ENCODE data around the gene CFAP74.

Gene CFAP74

GRCh38 chr1:1917995-1918900 lies 85.3 kb downstream of the CFAP74 start:
- DNase-seq (ENCODE audit: low read depth): no peak

- DNase-seq (ENCODE audit: low read depth): no peak
These were observed 86.1 kb downstream of the CFAP74 start for GRCh38 chr1:1917304-1917976.

- no peak for DNase-seq (ENCODE audit: low read depth)
These were observed 86.7 kb downstream of the CFAP74 start for GRCh38 chr1:1916851-1917251.

GRCh38 chr1:1915911-1916840 lies 87.4 kb downstream of the CFAP74 start:
- DNase-seq (ENCODE audit: low read depth): no peak

GRCh38 chr1:1914971-1915692 lies 88.5 kb downstream of the CFAP74 start, which contains the start of gene CALML6:
Gene CALML6 (plus strand): TSS chr1:1915260. CDS start chr1:1915281, 21 bp downstream.
- DNase-seq (ENCODE audit: low read depth): no peak

- no peak for DNase-seq (ENCODE audit: low read depth)
These were observed 89.2 kb downstream of the CFAP74 start for GRCh38 chr1:1914101-1914970.

GRCh38 chr1:1911350-1912041 lies 92.1 kb downstream of the CFAP74 start:
- DNase-seq (ENCODE audit: low read depth): no peak

GRCh38 chr1:1910651-1911331 lies 92.8 kb downstream of the CFAP74 start:
- DNase-seq (ENCODE audit: low read depth): no peak

- no peak for DNase-seq (ENCODE audit: low read depth)
These were observed 93.5 kb downstream of the CFAP74 start for GRCh38 chr1:1910033-1910465.

- no peak for DNase-seq (ENCODE audit: low read depth)
These were observed 95.1 kb downstream of the CFAP74 start for GRCh38 chr1:1908506-1908791.

- no peak for DNase-seq (ENCODE audit: low read depth)
These were observed 96.4 kb downstream of the CFAP74 start for GRCh38 chr1:1907098-1907736.

GRCh38 chr1:1906185-1907097 lies 97.1 kb downstream of the CFAP74 start:
- DNase-seq (ENCODE audit: low read depth): peak; percentile 50

- no peak for DNase-seq (ENCODE audit: low read depth)
These were observed 100.4 kb downstream of the CFAP74 start for GRCh38 chr1:1903224-1903623.

GRCh38 chr1:1901641-1902294 lies 101.8 kb downstream of the CFAP74 start:
- DNase-seq (ENCODE audit: low read depth): no peak

- DNase-seq (ENCODE audit: low read depth): no peak
These were observed 102.5 kb downstream of the CFAP74 start for GRCh38 chr1:1900883-1901640.

GRCh38 chr1:1899967-1900327 lies 103.6 kb downstream of the CFAP74 start:
- no peak for DNase-seq (ENCODE audit: low read depth)

All from stimulated activated CD8-positive, alpha-beta memory T cell treated with anti-CD3 and anti-CD28 coated beads, Interleukin-4, amount 100 ng/mL, for 24 hours (primary cell).